UCSD-AML1 (cell line): ENCODE results near the gene PLEKHM2.

Experiments used
- DNase-seq: peaks from one replicate; lab custom pipeline; 2025; ENCODE audit not compliant: unreplicated experiment; lab: John Stamatoyannopoulos, UW

Gene PLEKHM2

DNA sequence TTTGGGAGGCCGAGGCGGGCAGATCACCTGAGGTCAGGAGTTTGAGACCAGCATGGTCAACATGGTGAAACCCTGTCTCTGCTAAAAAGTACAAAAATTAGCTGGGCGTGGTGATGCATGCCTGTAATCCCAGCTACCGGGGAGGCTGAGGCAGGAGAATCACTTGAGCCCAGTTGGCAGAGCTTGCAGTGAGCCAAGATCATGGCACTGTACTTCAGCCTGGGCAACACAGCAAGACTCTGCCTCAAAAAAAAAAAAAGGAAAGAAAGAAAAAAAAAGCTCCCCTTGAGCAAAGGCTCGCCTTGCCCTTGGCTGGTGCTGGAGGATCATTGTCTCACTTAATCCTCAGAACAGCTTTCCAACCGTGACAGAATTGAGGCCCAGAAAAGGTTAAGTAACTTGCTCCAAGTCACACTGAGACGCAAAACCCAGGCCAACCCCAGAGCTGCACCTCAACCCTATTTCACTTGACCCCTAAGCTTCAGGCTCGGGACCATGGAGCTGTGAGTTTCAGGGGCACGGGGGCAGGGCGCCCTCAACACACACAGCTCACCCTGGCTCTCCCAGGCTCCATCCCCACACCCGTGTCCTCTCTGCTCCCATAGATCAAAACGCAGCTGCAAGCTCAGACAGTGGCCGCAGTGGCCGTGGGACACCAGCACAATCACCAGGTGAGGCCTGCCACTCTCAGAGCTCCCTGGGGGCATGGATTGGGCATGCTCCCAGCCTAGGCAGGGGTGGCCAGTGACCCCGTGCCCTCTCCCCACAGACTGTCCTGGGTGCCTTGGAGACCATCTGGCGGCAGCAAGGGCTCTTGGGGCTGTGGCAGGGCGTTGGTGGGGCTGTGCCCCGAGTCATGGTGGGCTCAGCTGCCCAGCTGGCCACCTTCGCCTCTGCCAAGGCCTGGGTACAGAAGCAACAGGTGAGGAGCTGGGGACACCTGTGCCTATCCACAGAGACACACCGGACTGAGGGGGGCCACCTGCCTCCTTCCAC, 53.5 kb downstream of the PLEKHM2 start:
- DNase-seq: no peak

DNA sequence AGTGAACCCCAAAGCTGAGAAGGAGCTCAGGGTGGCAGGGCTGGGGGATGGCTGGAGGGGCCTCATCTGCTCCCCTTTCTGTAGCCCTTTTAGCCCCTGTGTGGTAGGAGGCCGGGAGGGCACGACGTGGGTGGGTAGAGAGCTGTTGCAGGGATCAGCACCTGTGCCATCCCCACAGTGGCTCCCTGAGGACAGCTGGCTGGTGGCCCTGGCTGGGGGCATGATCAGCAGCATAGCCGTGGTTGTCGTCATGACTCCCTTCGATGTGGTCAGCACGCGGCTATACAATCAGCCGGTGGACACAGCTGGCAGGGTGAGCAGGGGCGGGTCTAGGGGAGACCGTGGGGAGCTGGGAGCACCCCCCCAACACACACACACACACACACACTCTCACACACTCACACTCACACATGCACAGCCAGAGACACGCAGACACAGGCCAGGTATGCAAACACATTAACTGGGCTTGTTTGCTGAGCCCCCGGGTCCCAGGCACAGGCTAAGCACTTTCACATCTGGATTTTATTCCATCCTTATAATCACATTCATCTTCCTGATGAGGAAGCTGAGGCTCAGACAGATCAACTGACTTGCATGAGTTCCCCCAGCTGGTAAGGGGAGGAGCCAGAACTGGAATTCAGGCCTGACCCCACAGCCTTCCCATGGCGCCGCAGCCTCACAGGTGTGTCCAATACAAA, 54.4 kb downstream of the PLEKHM2 start:
- DNase-seq: no peak

DNA sequence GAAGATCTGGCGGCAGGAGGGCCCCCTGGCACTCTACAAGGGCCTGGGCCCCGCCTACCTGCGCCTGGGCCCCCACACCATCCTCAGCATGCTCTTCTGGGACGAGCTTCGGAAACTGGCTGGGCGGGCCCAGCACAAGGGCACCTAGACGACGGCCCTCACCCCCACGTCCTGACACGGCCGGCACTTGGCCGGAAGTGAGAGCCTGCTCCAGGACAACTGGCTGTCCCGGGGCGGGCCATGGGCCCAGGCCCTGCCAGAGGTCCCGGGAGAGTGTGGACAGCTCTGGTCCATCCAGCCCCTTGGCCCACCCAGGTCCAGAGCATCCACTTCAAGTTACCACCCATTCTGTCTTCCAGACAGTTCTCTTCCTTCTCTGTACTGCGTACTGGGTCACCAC, 55.1 kb downstream of the PLEKHM2 start:
- DNase-seq: no peak

GRCh38 chr1:15739745-15740144, 55.6 kb downstream of the PLEKHM2 start:
- DNase-seq: no peak

- peak; percentile 60 for DNase-seq
Measured at GRCh38 chr1:15740924-15741850, 57.1 kb downstream of the PLEKHM2 start.

- DNase-seq: no peak
Measured at GRCh38 chr1:15742339-15742801, 58.2 kb downstream of the PLEKHM2 start, which contains the start of gene TMEM82. Gene TMEM82 (plus strand): TSS chr1:15742499. CDS start chr1:15742560, 61 bp downstream.

DNA sequence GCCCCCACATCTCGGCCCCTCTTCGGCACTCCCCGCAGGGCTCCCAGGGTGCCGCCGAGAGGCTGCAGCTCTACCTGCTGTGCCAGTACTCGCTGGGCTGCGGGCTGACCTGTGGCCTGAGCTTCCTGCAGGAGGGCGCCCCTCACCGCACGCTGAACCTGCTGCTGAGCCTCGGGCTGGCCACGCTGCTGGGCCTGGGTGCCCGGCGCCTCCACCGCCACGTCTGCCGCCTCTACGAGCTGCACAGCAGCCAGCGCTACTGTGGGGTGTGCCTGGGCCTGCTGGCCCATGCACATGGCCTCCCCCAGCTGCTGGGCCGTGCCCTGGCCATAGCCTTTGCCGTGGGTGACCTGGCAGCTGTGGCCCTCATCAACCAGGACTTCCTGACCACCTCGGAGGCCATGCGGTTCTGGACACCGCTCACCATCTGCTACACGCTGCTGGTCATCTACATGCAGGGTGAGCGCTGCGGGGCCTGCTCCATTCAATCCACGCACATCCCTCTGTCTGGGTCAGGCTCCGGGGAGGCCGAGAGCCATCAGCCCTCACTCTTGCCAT, 60.1 kb downstream of the PLEKHM2 start:
- no peak for DNase-seq

DNA sequence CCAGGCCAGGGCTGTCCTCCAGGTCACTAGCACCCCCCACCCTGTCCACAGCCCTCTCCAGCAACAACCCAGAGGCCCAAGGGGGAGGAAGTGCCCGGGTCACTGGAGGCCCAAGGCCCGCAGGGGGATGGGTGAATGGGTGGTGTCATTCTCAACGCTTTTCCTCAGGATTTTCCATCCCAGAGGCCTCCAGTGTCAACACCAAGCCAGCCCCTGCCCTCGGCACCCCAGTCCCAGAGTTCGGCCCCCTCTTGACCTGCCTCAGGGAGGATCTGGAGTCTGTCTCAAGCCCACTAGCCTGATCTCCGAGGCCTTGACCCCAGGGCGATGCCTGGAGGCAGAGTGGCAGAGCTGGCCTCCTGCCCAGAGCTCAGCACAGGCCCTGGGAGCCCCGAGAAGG, 63.3 kb downstream of the PLEKHM2 start:
- DNase-seq: no peak

- DNase-seq: no peak
Measured at GRCh38 chr1:15748264-15748663, 64.1 kb downstream of the PLEKHM2 start.

GRCh38 chr1:15748690-15749398, 64.7 kb downstream of the PLEKHM2 start:
- no peak for DNase-seq

DNA sequence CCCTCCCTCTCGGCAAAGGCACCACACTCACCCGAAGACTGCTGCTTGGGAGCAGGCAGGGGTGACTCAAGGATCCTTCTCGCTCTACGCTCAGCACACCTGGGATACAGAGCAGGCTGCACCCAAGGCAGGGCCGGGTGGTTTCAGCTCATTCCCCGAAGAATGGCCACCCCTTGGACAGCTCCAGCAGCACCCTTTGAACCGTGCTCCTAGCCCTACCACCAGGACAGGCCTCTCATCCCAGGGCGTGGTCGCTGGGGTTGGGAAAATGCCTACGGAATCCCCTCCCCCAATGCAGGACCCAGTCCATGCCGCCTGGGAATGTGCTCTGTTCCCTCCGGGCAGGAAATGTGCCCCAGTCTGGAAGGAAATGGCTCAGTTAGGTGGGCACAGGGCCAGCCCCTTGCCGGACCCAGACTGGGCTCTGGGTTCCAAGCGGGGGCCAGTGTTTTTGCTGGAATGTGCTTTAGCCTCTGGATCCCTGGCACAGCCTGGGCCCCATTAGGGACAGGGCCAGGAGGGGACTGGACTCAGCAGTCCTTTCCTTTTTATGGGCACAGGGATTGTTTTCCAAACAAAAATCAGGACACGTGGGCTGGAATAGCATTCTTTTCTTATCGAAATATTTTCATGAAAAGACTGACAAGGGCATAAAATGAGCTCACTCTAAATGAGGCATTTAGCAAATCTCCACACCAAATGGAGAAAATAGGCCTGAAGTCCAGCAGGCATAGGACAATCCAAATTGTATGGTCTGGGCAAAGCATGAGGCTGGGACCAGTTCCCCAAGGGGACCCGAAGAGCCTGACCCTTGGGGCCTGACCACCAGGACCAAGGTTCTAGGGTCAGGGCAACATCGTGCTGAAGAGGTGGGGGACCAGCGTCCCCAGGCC, 65.5 kb downstream of the PLEKHM2 start:
- DNase-seq: no peak

DNA sequence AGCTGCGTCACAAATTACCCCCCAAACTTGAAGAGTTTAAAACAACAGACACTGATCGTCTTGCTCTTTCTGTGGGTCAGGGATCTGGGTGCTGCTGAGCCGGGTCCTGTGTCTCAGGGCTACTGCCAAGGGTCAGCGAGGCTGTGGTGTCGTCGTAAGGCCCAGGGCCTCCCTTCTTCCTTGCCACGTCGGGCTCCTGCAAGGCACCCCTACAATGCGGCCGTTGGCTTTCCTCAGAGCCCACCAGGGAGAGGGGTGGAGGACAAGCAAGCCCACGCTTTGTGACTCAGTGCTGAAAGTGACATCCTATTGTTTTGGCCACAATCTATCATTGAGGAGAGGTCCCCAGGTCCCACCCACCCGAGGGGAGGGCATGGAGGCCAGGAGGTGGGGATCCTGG, 66.8 kb downstream of the PLEKHM2 start:
- DNase-seq: no peak

DNA sequence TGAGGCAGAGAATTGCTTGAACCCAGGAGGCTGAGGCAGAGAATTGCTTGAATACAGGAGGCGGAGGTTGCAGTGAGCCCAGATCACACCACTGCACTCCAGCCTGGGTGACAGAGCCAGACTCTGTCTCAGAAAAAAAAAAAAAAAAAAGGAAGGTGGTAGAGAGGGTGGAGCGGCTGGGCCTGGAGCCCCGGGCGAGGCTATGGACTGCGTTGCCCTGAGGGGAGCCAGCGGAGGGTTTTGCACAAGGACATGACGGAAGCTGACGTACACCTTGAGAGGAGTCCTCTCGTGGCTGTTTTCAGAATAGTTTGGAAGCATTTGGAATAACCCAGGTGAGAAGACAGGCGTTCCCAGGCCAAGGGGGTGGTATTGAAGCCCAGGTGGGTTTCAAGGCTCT, 67.6 kb downstream of the PLEKHM2 start:
- no peak for DNase-seq

DNA sequence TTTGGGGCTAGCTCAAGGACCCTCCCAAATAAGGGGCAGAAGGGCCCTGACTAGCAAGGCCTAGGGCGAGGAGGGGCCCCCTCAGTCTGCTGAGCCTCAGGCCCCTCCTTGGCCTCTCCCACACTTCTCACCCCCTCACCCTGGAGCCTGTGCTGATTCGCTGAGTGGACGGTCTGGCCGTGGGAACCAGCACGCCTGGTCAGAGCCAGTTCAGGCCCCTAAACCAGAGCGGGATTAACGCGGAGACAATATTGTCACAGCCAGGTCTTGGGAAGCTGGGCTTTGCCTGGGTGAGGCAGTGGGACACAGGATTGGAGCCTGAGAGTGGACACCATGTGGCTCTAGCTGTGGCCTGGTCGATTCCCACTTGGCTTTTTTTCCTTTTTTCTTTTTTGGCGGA, 69.7 kb downstream of the PLEKHM2 start:
- no peak for DNase-seq

GRCh38 chr1:15755021-15755645, 71.0 kb downstream of the PLEKHM2 start:
- DNase-seq: no peak

DNA sequence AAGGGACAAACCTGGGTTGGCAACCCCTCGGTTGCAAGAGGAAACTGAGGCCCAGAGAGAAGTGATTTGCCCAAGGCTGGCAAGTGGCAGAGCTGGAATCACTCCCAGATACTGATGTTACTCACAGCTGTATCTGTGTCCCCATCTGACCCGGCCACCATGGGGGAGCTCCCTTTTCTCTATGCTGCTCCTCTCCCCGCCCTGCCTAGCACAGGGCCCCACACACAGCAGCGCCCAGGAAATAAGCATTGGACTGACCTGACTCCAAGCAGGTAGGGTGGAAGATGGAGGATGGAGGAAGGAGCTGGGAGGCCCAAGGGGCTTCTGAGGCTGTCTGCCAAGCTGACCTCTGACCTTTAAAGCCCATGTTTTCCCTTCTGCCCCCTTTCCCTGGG, 71.5 kb downstream of the PLEKHM2 start:
- DNase-seq: no peak

- peak; percentile 22 for DNase-seq
Measured at GRCh38 chr1:15756143-15757015, 72.3 kb downstream of the PLEKHM2 start.
